22Rv1 (cell line): ENCODE data around the gene GSC2.

ENCODE experiments used
- ZFX ChIP-seq: fragments of 450-650 bp; IDR thresholded peaks from 2 replicates; pipeline ENCODE4 v1.6.1; 2017; ENCODE audit warnings: antibody characterized with exemption, borderline replicate concordance
- TF ChIP-seq, protein P1 (sequence below): fragments of 450-650 bp; IDR thresholded peaks from 2 replicates; pipeline ENCODE4 v1.5.1; 2017; ENCODE audit warnings: mild to moderate bottlenecking

DNA sequence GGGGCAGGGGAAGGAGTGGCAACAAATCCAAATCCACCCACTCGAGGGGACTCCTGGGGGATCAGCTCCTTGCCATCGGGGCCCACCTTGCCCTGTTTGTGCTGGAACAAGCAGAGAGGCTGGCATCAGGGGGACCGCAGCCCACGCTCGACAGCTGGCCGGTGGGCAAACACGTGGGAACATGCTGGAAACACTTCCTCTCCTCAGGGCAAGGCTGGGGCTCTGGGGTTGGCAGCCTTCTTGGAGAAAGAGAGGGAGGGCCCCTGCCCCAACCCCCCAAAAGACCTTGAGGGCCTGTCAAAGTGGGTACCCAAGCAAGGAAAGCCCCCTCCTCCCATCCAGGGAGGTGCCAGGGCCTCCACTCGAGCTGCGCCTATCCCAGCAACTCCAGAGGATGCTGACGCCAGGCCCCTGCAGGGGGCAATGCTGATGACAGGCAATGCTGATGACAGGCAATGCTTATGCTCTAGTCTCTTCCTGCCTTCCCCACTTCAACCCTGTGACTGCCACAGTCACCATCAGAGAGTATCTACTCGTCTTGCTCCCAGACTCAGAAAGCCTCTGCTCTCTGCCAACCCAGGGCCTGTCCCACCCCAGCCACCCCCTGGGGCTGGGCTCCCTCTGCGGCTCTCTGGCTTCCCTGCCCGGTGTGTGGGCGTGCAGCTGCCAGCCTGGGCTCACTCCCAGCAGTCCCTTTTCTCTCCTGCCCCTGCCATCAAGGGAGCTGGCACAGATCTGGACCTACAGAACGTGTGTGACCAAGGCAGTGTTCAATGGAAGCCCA lies 11.7 kb downstream of the GSC2 start:
- TF ChIP-seq, protein P1, sequence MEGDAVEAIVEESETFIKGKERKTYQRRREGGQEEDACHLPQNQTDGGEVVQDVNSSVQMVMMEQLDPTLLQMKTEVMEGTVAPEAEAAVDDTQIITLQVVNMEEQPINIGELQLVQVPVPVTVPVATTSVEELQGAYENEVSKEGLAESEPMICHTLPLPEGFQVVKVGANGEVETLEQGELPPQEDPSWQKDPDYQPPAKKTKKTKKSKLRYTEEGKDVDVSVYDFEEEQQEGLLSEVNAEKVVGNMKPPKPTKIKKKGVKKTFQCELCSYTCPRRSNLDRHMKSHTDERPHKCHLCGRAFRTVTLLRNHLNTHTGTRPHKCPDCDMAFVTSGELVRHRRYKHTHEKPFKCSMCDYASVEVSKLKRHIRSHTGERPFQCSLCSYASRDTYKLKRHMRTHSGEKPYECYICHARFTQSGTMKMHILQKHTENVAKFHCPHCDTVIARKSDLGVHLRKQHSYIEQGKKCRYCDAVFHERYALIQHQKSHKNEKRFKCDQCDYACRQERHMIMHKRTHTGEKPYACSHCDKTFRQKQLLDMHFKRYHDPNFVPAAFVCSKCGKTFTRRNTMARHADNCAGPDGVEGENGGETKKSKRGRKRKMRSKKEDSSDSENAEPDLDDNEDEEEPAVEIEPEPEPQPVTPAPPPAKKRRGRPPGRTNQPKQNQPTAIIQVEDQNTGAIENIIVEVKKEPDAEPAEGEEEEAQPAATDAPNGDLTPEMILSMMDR, result no peak
- TF ChIP-seq ZFX, result no peak
